HCT116 (cell line): ENCODE results near the gene AMOTL1. TPM values are rescaled to one million over a fixed set of nuclear protein-coding genes. Genes with fewer than 3 reads are reported as not detected.

Experiments
- ATAC-seq: fragments of 200-7000 bp; cut with Tn5 transposase; 2 replicates; pipeline ENCODE4 v1.9.1; 2020; ENCODE audit warnings: mild to moderate bottlenecking, moderate library complexity
- BruUV-seq: library from RNA; stranded (reverse); fragments of 400-500 nt; replicated peaks from 2 replicates; lab custom pipeline; 2021; lab: Mats Ljungman, UMichigan
- CTCF ChIA-PET: fragments of 300-600 bp; sonication (Branson Sonifier 250); formaldehyde crosslinking; loops from one replicate; lab custom pipeline; 2021; ENCODE audit warnings: antibody characterized with exemption; lab: Charles Lee
- POLR2A ChIA-PET: fragments of 300-600, 350-600 bp; sonication (Branson Sonifier 250); formaldehyde crosslinking; loops from one replicate; lab custom pipeline; 2021; ENCODE audit warnings: antibody characterized with exemption; lab: Charles Lee
- RAD21 ChIA-PET, 2 experiments: fragments of 300-600 bp; sonication (Branson Sonifier 250); formaldehyde crosslinking; loops; one replicate each; lab custom pipeline; 2023; ENCODE audit warnings: low total read pairs in 2 of 2; ENCODE audit not compliant: uncharacterized antibody in 2 of 2, unreplicated experiment in 2 of 2, low non-redundant PET in 1 of 2; lab: Charles Lee
- DNase-seq: peaks from one replicate; pipeline ENCODE4 v3.0.0-alpha.2; 2010; ENCODE audit warnings: low read depth, low spot score
- H2AFZ ChIP-seq: fragments of 200-600 bp; shearing (Covaris generic), sonication (generic); 2 replicates; pipeline ENCODE4 v1.6.1; 2017; ENCODE audit warnings: low read depth, mixed run types, mixed read lengths, antibody characterized with exemption, low read length; ENCODE audit not compliant: poor library complexity, severe bottlenecking
- H3K27ac ChIP-seq: 2 replicates; pipeline ENCODE4 v1.5.1; 2012; ENCODE audit warnings: low read depth, low read length
- H3K27me3 ChIP-seq: fragments of 200-600 bp; sonication (generic); 2 replicates; pipeline ENCODE4 v1.6.1; 2016; ENCODE audit warnings: mixed run types, low read length, mixed read lengths; ENCODE audit not compliant: insufficient read depth
- H3K36me3 ChIP-seq, 2 experiments: fragments of 200-500 bp in 1 of 2; fragments of 200-600 bp in 1 of 2; sonication (Bioruptor generic) in 1 of 2; sonication (generic) in 1 of 2; 2 replicates each; pipeline versions ENCODE4 v1.5.1 to v1.6.1; 2014 to 2016; ENCODE audit warnings: low read length in 2 of 2, inconsistent platforms in 1 of 2, mixed read lengths in 1 of 2, mixed run types in 1 of 2; ENCODE audit not compliant: insufficient read depth in 2 of 2, control insufficient read depth in 1 of 2
- H3K4me1 ChIP-seq, 2 experiments: fragments of 200-600 bp in 1 of 2; sonication (generic) in 1 of 2; 2 replicates each; pipeline versions ENCODE4 v1.5.1 to v1.6.1; 2012 to 2017; ENCODE audit warnings: low read length in 2 of 2, inconsistent platforms in 1 of 2, mild to moderate bottlenecking in 1 of 2, mixed read lengths in 1 of 2, mixed run types in 1 of 2, moderate library complexity in 1 of 2; ENCODE audit not compliant: insufficient read depth in 2 of 2, control insufficient read depth in 1 of 2
- H3K4me2 ChIP-seq: fragments of 200-600 bp; sonication (generic); 2 replicates; pipeline ENCODE4 v1.6.1; 2017; ENCODE audit warnings: mixed run types, low read length, mixed read lengths
- H3K4me3 ChIP-seq, 2 experiments: fragments of 200-600 bp in 1 of 2; sonication (generic) in 1 of 2; replicated peaks in 1 of 2; 2 replicates each; pipeline ENCODE4 v1.5.1; 2011 to 2016; ENCODE audit warnings: low read length in 2 of 2, control low read depth in 1 of 2, low read depth in 1 of 2, mild to moderate bottlenecking in 1 of 2, mixed read lengths in 1 of 2, mixed run types in 1 of 2
- H3K79me2 ChIP-seq: fragments of 200-600 bp; sonication (generic); 2 replicates; pipeline ENCODE4 v1.6.1; 2017; ENCODE audit warnings: mild to moderate bottlenecking, mixed run types, low read length, moderate library complexity, mixed read lengths; ENCODE audit not compliant: insufficient read depth
- H3K9ac ChIP-seq: fragments of 200-600 bp; sonication (generic); 2 replicates; pipeline ENCODE4 v1.6.1; 2016; ENCODE audit warnings: low read length, mixed read lengths
- H3K9me2 ChIP-seq: fragments of 200-600 bp; sonication (generic), shearing (Covaris generic); 2 replicates; pipeline ENCODE4 v1.6.1; 2017; ENCODE audit warnings: mixed run types, mild to moderate bottlenecking, moderate library complexity; ENCODE audit not compliant: insufficient read depth
- H3K9me3 ChIP-seq, 2 experiments: fragments of 200-500 bp in 1 of 2; fragments of 200-600 bp in 1 of 2; sonication (Bioruptor generic) in 1 of 2; sonication (generic) in 1 of 2; 2 replicates each; pipeline ENCODE4 v1.6.1; 2014 to 2017; ENCODE audit warnings: low read length in 2 of 2, mixed read lengths in 2 of 2, inconsistent platforms in 1 of 2, low read depth in 1 of 2, mild to moderate bottlenecking in 1 of 2, mixed run types in 1 of 2, moderate library complexity in 1 of 2; ENCODE audit not compliant: control insufficient read depth in 1 of 2, insufficient read depth in 1 of 2
- H4K20me1 ChIP-seq: fragments of 200-600 bp; sonication (generic), shearing (Covaris generic); 2 replicates; pipeline ENCODE4 v1.6.1; 2017; ENCODE audit warnings: mixed run types, mild to moderate bottlenecking, moderate library complexity; ENCODE audit not compliant: insufficient read depth
- CBX3 ChIP-seq: IDR thresholded peaks from 2 replicates; pipeline ENCODE4 v1.6.1; 2012; ENCODE audit warnings: low read depth
- CEBPB ChIP-seq: IDR thresholded peaks from 2 replicates; pipeline ENCODE4 v1.6.1; 2012; ENCODE audit warnings: low read depth
- EGR1 ChIP-seq: IDR thresholded peaks from 2 replicates; pipeline ENCODE4 v1.6.1; 2012; ENCODE audit warnings: low read depth
- ELF1 ChIP-seq: IDR thresholded peaks from 2 replicates; pipeline ENCODE4 v1.6.1; 2012; ENCODE audit warnings: low read depth, borderline replicate concordance
- EZH2 ChIP-seq: fragments of 200-600 bp; sonication (generic); IDR thresholded peaks from 2 replicates; pipeline ENCODE4 v1.6.1; 2017; ENCODE audit warnings: antibody characterized with exemption, mixed run types
- EZH2phosphoT487 ChIP-seq: fragments of 200-600 bp; IDR thresholded peaks from 2 replicates; pipeline ENCODE4 v1.6.1; 2018; ENCODE audit warnings: antibody characterized with exemption, borderline replicate concordance
- FOSL1 ChIP-seq: IDR thresholded peaks from 2 replicates; pipeline ENCODE4 v1.6.1; 2012; ENCODE audit warnings: low read depth
- JUND ChIP-seq: IDR thresholded peaks from 2 replicates; pipeline ENCODE4 v1.6.1; 2012
- POLR2A ChIP-seq: IDR thresholded peaks from 2 replicates; pipeline ENCODE4 v1.7.0; 2011; ENCODE audit warnings: borderline replicate concordance; ENCODE audit not compliant: insufficient read depth, insufficient read length; ENCODE audit errors: extremely low read depth
- POLR2AphosphoS5 ChIP-seq: IDR thresholded peaks from 2 replicates; pipeline ENCODE4 v1.6.1; 2011; ENCODE audit warnings: mild to moderate bottlenecking, low read depth, low read length, moderate library complexity
- RAD21 ChIP-seq: IDR thresholded peaks from 2 replicates; pipeline ENCODE4 v1.6.1; 2012; ENCODE audit warnings: low read depth, mild to moderate bottlenecking
- SIN3A ChIP-seq: IDR thresholded peaks from 2 replicates; pipeline ENCODE4 v1.6.1; 2012; ENCODE audit warnings: low read depth
- SP1 ChIP-seq: IDR thresholded peaks from 2 replicates; pipeline ENCODE4 v1.6.1; 2012; ENCODE audit warnings: low read depth
- SRF ChIP-seq: IDR thresholded peaks from 2 replicates; pipeline ENCODE4 v1.6.1; 2012; ENCODE audit warnings: low read depth
- TCF7L2 ChIP-seq: IDR thresholded peaks from 2 replicates; pipeline ENCODE4 v1.7.0; 2011; ENCODE audit warnings: borderline replicate concordance, inconsistent platforms; ENCODE audit not compliant: insufficient read depth, insufficient read length; ENCODE audit errors: extremely low read depth
- YY1 ChIP-seq: IDR thresholded peaks from 2 replicates; pipeline ENCODE4 v1.6.1; 2011; ENCODE audit warnings: low read length, low read depth, moderate library complexity, mild to moderate bottlenecking; ENCODE audit not compliant: insufficient replicate concordance; ENCODE audit errors: extremely low read depth
- ZFX ChIP-seq: fragments of 450-650 bp; IDR thresholded peaks from 2 replicates; pipeline ENCODE4 v1.6.1; 2017
- intact Hi-C: fragments of 100-400 bp; cut with micrococcal nuclease; formaldehyde crosslinking; loops from 2 replicates; pipeline ENCODE4 v1.10.0; 2022
- total RNA-seq: library from RNA; stranded (reverse); gene quantifications from one replicate; pipeline ENCODE4 v1.2.1, GENCODE V29; 2021; ENCODE audit not compliant: unreplicated experiment
- TF ChIP-seq, protein P1 (sequence below): IDR thresholded peaks from 2 replicates; pipeline ENCODE4 v1.6.1; 2012
- TF ChIP-seq, protein P2 (sequence below): IDR thresholded peaks from 2 replicates; pipeline ENCODE4 v1.6.1; 2012
- TF ChIP-seq, protein P3 (sequence below), 3 experiments: fragments of 200-600 bp in 1 of 3; sonication (generic) in 1 of 3; IDR thresholded peaks in 2 of 3; conservative IDR thresholded peaks in 1 of 3; 2 replicates each; pipeline ENCODE4 v1.5.1; 2012 to 2017; ENCODE audit warnings: low read depth in 2 of 3, low read length in 2 of 3, antibody characterized with exemption in 1 of 3, borderline replicate concordance in 1 of 3, control low read depth in 1 of 3, mild to moderate bottlenecking in 1 of 3, mixed read lengths in 1 of 3, mixed run types in 1 of 3, moderate library complexity in 1 of 3; ENCODE audit not compliant: insufficient read depth in 1 of 3

Gene AMOTL1
- total RNA-seq, 1 experiment from 2014 or later: 27.6 TPM

DNA sequence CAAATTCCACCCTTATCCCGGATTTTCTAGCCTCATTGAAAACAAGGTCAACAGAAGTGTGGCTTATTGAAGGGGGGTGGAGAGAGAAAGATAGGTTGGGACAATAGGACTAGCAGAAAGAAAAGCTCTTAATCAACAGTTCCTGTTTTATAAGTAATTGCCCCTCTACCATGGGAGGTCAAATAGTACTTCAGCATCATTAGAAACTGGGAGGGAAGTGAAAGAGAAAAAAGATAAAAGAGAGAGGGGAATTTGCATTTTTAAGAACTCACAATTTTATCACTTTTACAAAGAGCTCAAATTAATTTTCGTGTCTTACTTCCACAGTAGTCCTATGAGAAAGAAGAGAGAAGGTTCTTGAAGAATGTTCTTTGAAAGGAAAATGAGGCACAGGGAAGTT, 89.2 kb downstream of the AMOTL1 start:
- H3K4me3 ChIP-seq: no peak overlapping the region
- no peak overlapping the region for H2AFZ ChIP-seq
- BruUV-seq: no TSS peak
- no peaks in the 10 kb centered on the region for H3K9me3 ChIP-seq
- ChIA-PET RAD21 (no interaction called here), POLR2A (no interaction called here), CTCF (no interaction called here)
- no peaks in the 10 kb centered on the region for H3K27me3 ChIP-seq
- no peaks in the 10 kb centered on the region for H3K9me2 ChIP-seq
- DNase-seq: no peak
- H3K9ac ChIP-seq: no peak overlapping the region
- TF ChIP-seq ZFX (no peak), TCF7L2 (no peak), EZH2phosphoT487 (no peak), CBX3 (no peak), FOSL1 (no peak), YY1 (no peak), SIN3A (no peak), POLR2A (no peak), CEBPB (no peak), EZH2 (no peak), ELF1 (no peak), POLR2AphosphoS5 (no peak), SP1 (no peak), JUND (no peak), EGR1 (no peak), SRF (no peak), RAD21 (no peak)
- TF ChIP-seq, protein P1, sequence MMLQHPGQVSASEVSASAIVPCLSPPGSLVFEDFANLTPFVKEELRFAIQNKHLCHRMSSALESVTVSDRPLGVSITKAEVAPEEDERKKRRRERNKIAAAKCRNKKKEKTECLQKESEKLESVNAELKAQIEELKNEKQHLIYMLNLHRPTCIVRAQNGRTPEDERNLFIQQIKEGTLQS: no peak
- TF ChIP-seq, protein P2, sequence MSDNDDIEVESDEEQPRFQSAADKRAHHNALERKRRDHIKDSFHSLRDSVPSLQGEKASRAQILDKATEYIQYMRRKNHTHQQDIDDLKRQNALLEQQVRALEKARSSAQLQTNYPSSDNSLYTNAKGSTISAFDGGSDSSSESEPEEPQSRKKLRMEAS: no peak
- TF ChIP-seq, protein P3, sequence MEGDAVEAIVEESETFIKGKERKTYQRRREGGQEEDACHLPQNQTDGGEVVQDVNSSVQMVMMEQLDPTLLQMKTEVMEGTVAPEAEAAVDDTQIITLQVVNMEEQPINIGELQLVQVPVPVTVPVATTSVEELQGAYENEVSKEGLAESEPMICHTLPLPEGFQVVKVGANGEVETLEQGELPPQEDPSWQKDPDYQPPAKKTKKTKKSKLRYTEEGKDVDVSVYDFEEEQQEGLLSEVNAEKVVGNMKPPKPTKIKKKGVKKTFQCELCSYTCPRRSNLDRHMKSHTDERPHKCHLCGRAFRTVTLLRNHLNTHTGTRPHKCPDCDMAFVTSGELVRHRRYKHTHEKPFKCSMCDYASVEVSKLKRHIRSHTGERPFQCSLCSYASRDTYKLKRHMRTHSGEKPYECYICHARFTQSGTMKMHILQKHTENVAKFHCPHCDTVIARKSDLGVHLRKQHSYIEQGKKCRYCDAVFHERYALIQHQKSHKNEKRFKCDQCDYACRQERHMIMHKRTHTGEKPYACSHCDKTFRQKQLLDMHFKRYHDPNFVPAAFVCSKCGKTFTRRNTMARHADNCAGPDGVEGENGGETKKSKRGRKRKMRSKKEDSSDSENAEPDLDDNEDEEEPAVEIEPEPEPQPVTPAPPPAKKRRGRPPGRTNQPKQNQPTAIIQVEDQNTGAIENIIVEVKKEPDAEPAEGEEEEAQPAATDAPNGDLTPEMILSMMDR (IDR thresholded peaks at IDR 0.05 in 2 of 3, conservative IDR thresholded peaks at IDR 0.05 in 1 of 3; ENCODE audit: borderline replicate concordance in 1 of 3, insufficient read depth in 1 of 3, low read depth in 2 of 3, low read length in 2 of 3): no peak
- no peak overlapping the region for H3K27ac ChIP-seq
- no peak overlapping the region for H3K4me2 ChIP-seq
- intact Hi-C loops: no loop called here
- H3K36me3 ChIP-seq: no peaks in the 10 kb centered on the region; a peak in 2 of 4 replicates
- H4K20me1 ChIP-seq: no peaks in the 10 kb centered on the region; the same call in 1 of the 2 replicates
- H3K79me2 ChIP-seq: no peaks in the 10 kb centered on the region
- ATAC-seq: no peak
- H3K4me1 ChIP-seq: no peaks in the 10 kb centered on the region
